Omental fat pad (tissue), 4 donors: Measurements from ENCODE around the gene NFATC1. TPM values are rescaled to one million over a fixed set of nuclear protein-coding genes. Genes with fewer than 3 reads are reported as not detected.

Experiments
- ATAC-seq: fragments of 150-250 bp; one replicate; pipeline ENCODE4 v1.9.1; 2016; ENCODE audit warnings: mild to moderate bottlenecking, moderate library complexity; ENCODE audit not compliant: low FRiP score
- DNase-seq: peaks from one replicate; pipeline ENCODE4 v3.0.0-alpha.2; 2019; ENCODE audit warnings: low spot score
- CTCF ChIP-seq, 3 donors: fragments of 450-650 bp; IDR thresholded peaks; one replicate each; pipeline ENCODE4 v1.5.1; 2016 to 2017; ENCODE audit warnings: antibody characterized with exemption in 3 of 3, mild to moderate bottlenecking in 3 of 3, moderate library complexity in 2 of 3
- total RNA-seq, 4 donors: library from RNA; depleted of rRNA; stranded (reverse); fragments of >200 nt; gene quantifications; one replicate each; pipeline ENCODE4 v1.1.0, GENCODE V29; 2016

The NFATC1 gene
- total RNA-seq, 4 donors from 2014 or later, result 10.7 to 57.4 (median 19.1) TPM

DNA sequence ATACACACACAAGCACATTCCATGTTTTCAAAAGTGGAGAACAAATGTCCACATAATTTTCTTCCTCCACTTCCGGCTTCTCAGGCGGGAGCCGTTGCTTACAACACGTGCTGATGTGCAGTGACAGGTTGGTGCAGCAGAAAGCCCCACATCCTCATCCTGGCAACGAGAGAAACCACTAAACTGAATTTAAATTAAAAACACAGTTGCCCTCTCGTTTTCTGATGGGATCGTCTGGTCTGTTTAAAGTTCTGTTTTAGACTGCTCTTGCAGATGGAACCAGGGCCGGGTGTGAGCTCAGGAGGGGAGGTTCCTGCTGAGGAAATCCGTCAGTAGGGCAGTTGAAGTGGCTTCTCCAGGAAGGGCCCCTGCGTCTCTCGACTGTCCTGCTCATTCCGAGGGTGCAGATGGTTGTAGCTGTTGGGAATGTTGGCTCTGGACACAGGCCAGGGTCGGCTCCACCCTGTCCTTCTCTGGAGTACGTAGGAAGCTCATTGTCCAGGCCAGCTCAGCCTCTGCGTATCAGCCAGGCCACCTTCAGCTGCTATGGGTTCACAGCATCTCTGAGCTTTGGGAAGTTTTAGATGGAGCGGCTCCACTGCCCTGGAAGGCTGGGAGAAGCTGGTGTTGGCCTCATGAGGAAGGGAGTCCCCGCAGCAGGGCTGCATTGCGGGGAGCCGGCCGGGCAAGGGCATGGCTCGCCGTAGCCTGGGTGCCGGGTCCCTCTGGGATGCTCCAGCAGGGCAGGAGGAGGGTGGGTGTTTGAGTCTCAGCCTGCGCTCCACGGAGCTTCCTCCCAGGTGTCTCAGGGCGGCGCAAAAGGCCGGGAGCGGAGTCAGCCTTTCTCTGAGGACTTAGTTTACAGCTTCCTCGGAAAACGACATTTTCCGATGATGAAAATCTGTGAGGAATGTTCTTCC, 58.3 kb downstream of the NFATC1 start:
- DNase-seq (no peak), ATAC-seq (no peak)
- no peak for TF ChIP-seq CTCF (IDR thresholded peaks at IDR 0.05)

- DNase-seq, result no peak
- TF ChIP-seq CTCF (IDR thresholded peaks at IDR 0.05), result no peak
- no peak for ATAC-seq
Measured at GRCh38 chr18:79455261-79455660, 59.5 kb downstream of the NFATC1 start.

GRCh38 chr18:79456105-79456980, 60.6 kb downstream of the NFATC1 start:
- no peak for TF ChIP-seq CTCF (IDR thresholded peaks at IDR 0.05)
- ATAC-seq (no peak), DNase-seq (no peak)

DNA sequence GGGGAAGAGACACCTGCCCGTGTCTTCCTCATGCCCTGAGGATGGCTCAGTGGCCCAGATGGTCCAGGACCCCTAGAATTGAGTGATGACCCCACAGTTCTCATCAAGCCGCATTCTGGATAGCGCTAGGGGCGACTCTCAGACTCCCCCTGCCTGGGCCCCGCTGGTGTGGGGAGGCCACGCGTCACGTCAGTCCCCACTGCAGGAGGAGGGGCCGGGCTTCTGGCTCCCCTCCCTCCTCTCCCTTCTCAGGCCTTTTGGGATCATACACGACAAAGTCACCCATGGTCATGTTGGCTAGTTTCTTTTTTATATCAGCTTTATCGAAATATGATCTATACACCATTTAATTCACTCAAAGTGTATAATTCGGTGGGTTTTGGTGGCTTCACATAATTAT, 61.5 kb downstream of the NFATC1 start:
- DNase-seq, result no peak
- no peak for ATAC-seq
- TF ChIP-seq CTCF (IDR thresholded peaks at IDR 0.05), result no peak

DNA sequence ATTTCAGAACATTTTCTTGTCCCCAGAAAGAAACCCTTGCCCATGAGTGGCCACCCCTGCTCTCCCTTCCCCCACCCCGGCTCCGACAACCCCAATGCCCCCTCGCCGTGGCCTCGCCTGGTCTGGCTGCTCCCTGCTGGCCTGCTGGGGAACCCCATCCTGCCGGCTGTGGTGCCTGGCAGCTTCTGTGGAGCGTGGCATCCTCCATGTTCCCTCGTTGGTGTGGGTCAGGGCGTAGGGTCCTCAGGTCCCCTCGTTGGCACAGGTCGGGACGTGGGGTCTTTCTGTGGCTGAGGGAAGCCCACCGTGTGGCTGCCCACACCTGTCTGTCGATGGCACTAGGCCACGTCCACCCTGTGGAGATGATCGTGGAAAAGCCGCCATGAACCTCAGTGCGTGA, 61.9 kb downstream of the NFATC1 start:
- TF ChIP-seq CTCF (IDR thresholded peaks at IDR 0.05), result no peak
- DNase-seq (no peak), ATAC-seq (no peak)

DNA sequence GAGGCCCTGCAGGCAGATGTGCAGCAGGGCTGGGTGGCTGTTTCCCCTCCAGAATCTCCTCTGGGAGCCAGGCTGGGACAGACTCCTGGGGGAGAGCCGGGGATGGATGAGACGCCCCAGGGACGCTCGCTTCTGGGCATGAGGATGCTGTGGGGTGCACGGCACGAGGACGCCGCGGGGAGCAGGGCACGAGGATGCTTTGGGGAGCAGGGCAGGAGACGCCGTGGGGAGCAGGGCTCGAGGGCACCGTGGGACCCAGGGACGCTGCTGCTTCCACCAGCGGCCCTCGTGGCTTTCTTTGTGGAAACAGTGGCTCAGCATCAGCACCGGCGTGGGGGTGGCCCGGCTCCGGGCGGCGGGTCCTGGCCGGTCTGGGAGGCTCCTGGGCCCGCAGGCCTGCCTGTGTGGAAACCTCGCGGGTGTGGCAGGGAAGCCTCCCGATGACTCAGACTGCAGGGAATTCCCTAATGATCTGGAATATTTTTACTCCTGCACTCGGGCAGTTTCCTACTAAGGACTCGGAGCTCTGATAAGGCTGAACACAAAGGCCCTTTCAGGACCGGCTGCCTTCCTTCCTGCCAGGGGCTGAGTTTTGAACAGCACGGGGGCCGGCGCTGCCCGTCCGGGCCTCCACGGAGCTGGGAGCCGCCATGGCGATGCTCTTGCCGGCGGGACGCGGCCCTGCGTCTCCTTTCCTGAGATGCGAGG, 62.6 kb downstream of the NFATC1 start:
- no peak for TF ChIP-seq CTCF (IDR thresholded peaks at IDR 0.05)
- ATAC-seq (peak; percentile 87), DNase-seq (peak; percentile 40)
